K562 (cell line): ENCODE measurements around the gene IGFBP4. TPM values are rescaled to one million over a fixed set of nuclear protein-coding genes. Genes with fewer than 3 reads are reported as not detected.
A peak's percentile ranks its signal among the peaks of the same experiment; 100 is the strongest.

Experiments
- BCLAF1 ChIP-seq, 2 experiments: fragments of 450-650 bp in 1 of 2; IDR thresholded peaks; 2 replicates each; pipeline ENCODE4 v1.6.1; 2011 to 2017; ENCODE audit warnings: low read depth in 2 of 2, antibody characterized with exemption in 1 of 2, borderline replicate concordance in 1 of 2, low read length in 1 of 2, mild to moderate bottlenecking in 1 of 2, mixed read lengths in 1 of 2; ENCODE audit not compliant: control insufficient read depth in 1 of 2
- CHAMP1 ChIP-seq: fragments of 450-650 bp; IDR thresholded peaks from 2 replicates; pipeline ENCODE4 v1.6.1; 2016; ENCODE audit warnings: mild to moderate bottlenecking
- DMBX1 ChIP-seq: fragments of 250-450 bp; sonication (Bioruptor Pico); IDR thresholded peaks from 2 replicates; pipeline ENCODE4 v1.8.0; 2022; ENCODE audit warnings: inconsistent platforms, mild to moderate bottlenecking, moderate library complexity, borderline replicate concordance
- FOXA3 ChIP-seq, 2 experiments: fragments of 450-650 bp in 1 of 2; sonication (generic) in 1 of 2; formaldehyde crosslinking; IDR thresholded peaks in 1 of 2; conservative IDR thresholded peaks in 1 of 2; 2 replicates each; pipeline versions ENCODE4 v1.4.0 to v1.8.0; 2020 to 2022; ENCODE audit warnings: mild to moderate bottlenecking in 2 of 2, missing genetic modification reagents in 1 of 2
- FOXO4 ChIP-seq: fragments of 450-650 bp; formaldehyde crosslinking; IDR thresholded peaks from 2 replicates; pipeline ENCODE4 v1.4.0; 2020; ENCODE audit warnings: mild to moderate bottlenecking, moderate library complexity
- PTBP1 ChIP-seq: fragments of 200-400 bp; formaldehyde crosslinking; IDR thresholded peaks from 2 replicates; pipeline ENCODE4 v1.6.1; 2017; ENCODE audit warnings: low read depth, low read length
- RAD51 ChIP-seq: fragments of 450-650 bp; IDR thresholded peaks from 2 replicates; pipeline ENCODE4 v1.7.1; 2016; ENCODE audit warnings: low read depth, mild to moderate bottlenecking, borderline replicate concordance
- RFX5 ChIP-seq: IDR thresholded peaks from 2 replicates; pipeline ENCODE4 v1.6.1; 2011; ENCODE audit warnings: low read depth, mild to moderate bottlenecking, improper control_type of control experiment, low read length
- SIRT6 ChIP-seq: IDR thresholded peaks from one replicate; pipeline ENCODE4 v1.6.1; 2012; ENCODE audit warnings: low read depth, mild to moderate bottlenecking, control low read depth, inconsistent platforms, low read length, moderate library complexity
- STAT6 ChIP-seq: sonication (generic); formaldehyde crosslinking; IDR thresholded peaks from 2 replicates; pipeline ENCODE4 v1.8.1; 2023; ENCODE audit warnings: mild to moderate bottlenecking, missing genetic modification reagents
- TCF3 ChIP-seq: sonication (generic); formaldehyde crosslinking; IDR thresholded peaks from 2 replicates; pipeline ENCODE4 v1.4.0; 2020; ENCODE audit warnings: mild to moderate bottlenecking, missing genetic modification reagents
- TRIM28 ChIP-seq: fragments of 450-650 bp; IDR thresholded peaks from 2 replicates; pipeline ENCODE4 v1.6.1; 2017
- TSHZ1 ChIP-seq: fragments of 250-450 bp; sonication (Bioruptor Pico); IDR thresholded peaks from 2 replicates; pipeline ENCODE4 v1.4.0; 2020; ENCODE audit warnings: mild to moderate bottlenecking, moderate library complexity
- polyA plus RNA-seq, 8 experiments: library from polyadenylated mRNA; depleted of rRNA in 4 of 8; stranded (reverse) in 5 of 8; unstranded in 3 of 8; fragments of >200 nt; fragmentation: Nextera tagmentation in 2 of 8; fragmentation: Illumina TruSeq in 1 of 8; extraction: Ambion mirVana in 2 of 8; extraction: Trizol in 1 of 8; gene quantifications; 2 replicates each; pipeline versions ENCODE4 v1.2.1 to v1.2.3, GENCODE V29; 2011 to 2014; ENCODE audit warnings: inconsistent platforms in 1 of 8, missing spikeins in 1 of 8
- total RNA-seq, 7 experiments: library from RNA; depleted of rRNA in 6 of 7; stranded (reverse); fragments of >200 nt in 6 of 7; fragmentation: Illumina TruSeq in 2 of 7; extraction: Trizol in 2 of 7; gene quantifications; 2 replicates each; pipeline versions ENCODE4 v1.2.1 to v1.2.3, GENCODE V29; 2011 to 2021; ENCODE audit warnings: low replicate concordance in 1 of 7

The IGFBP4 gene
- total and polyA plus RNA-seq, 9 of the 15 experiments (the other 6 are each of a cell fraction or from before 2014, with no cell fraction given), result 8.8 to 99.8 (median 18.6) TPM

- TF ChIP-seq FOXA3 (CRISPR knock-in tag; conservative IDR thresholded peaks at IDR 0.05 in 1 of 2, IDR thresholded peaks at IDR 0.05 in 1 of 2), result no peak
- no peak for TF ChIP-seq FOXO4 (CRISPR knock-in tag)
- no peak for TF ChIP-seq SIRT6
- peak; percentile 68; the same call in 1 of the 2 replicates for TF ChIP-seq PTBP1
- TF ChIP-seq STAT6 (CRISPR knock-in tag), result no peak
- TF ChIP-seq RFX5, result no peak
- no peak for TF ChIP-seq TRIM28
- no peak for TF ChIP-seq RAD51
- peak; percentile 79 for TF ChIP-seq DMBX1
- no peak for TF ChIP-seq TSHZ1
- no peak for TF ChIP-seq CHAMP1
- TF ChIP-seq TCF3 (CRISPR knock-in tag), result peak; percentile 25; the same call in 1 of the 2 replicates
- TF ChIP-seq BCLAF1 (IDR thresholded peaks at IDR 0.05; ENCODE audit: borderline replicate concordance in 1 of 2, control insufficient read depth in 1 of 2, low read depth in 2 of 2, low read length in 1 of 2), result no peak
Observed at GRCh38 chr17:40437095-40437732, 6.0 kb upstream of the IGFBP4 start (continued).
